H1 (cell line): ENCODE results near the gene NIPSNAP2. TPM values are rescaled to one million over a fixed set of nuclear protein-coding genes. Genes with fewer than 3 reads are reported as not detected.
A peak's percentile ranks its signal among the peaks of the same experiment; 100 is the strongest.

ENCODE experiments used
- CTCF ChIA-PET: fragments of 300-600 bp; sonication (Branson Sonifier 250); formaldehyde crosslinking; loops from one replicate; lab custom pipeline; 2021; ENCODE audit not compliant: partially characterized antibody; lab: Charles Lee
- POLR2A ChIA-PET: fragments of 300-600 bp; sonication (Branson Sonifier 250); formaldehyde crosslinking; loops from one replicate; lab custom pipeline; 2021; ENCODE audit warnings: inconsistent platforms; ENCODE audit not compliant: partially characterized antibody; lab: Charles Lee
- DNase-seq, 2 experiments: peaks; one replicate each; pipeline versions ENCODE4 v3.0.0 to v3.0.0-alpha.2; 2010 to 2022; ENCODE audit warnings: low spot score in 2 of 2, low read depth in 1 of 2, mixed read lengths in 1 of 2
- FAIRE-seq: peaks from 2 replicates; lab custom pipeline; 2011; peaks lifted over from hg19 to GRCh38; lab: Jason Lieb, UNC
- H2AFZ ChIP-seq: 2 replicates; pipeline ENCODE4 v1.8.1; 2012; ENCODE audit warnings: low read length, inconsistent platforms
- H2AK5ac ChIP-seq: 2 replicates; pipeline ENCODE4 v1.6.1; 2013; ENCODE audit warnings: low read depth, low read length
- H2BK120ac ChIP-seq: replicated peaks from 2 replicates; pipeline ENCODE3; 2013; ENCODE audit warnings: low read depth, low read length, inconsistent platforms
- H2BK12ac ChIP-seq: 2 replicates; pipeline ENCODE4 v1.6.1; 2013; ENCODE audit warnings: low read depth, low read length
- H2BK15ac ChIP-seq: 2 replicates; pipeline ENCODE4 v1.6.1; 2013; ENCODE audit warnings: low read length
- H2BK20ac ChIP-seq: 2 replicates; pipeline ENCODE4 v1.6.1; 2013; ENCODE audit warnings: low read length
- H2BK5ac ChIP-seq: 2 replicates; pipeline ENCODE4 v1.6.1; 2013; ENCODE audit warnings: low read depth, low read length
- H3K14ac ChIP-seq: 2 replicates; pipeline ENCODE4 v1.6.1; 2013; ENCODE audit warnings: inconsistent platforms; ENCODE audit not compliant: insufficient read length
- H3K18ac ChIP-seq: 2 replicates; pipeline ENCODE4 v1.6.1; 2013; ENCODE audit warnings: low read length; ENCODE audit errors: extremely low read depth
- H3K23ac ChIP-seq: 2 replicates; pipeline ENCODE4 v1.6.1; 2013; ENCODE audit warnings: inconsistent platforms; ENCODE audit not compliant: insufficient read length
- H3K23me2 ChIP-seq: 2 replicates; pipeline ENCODE4 v1.6.1; 2013; ENCODE audit warnings: low read depth, low read length
- H3K27ac ChIP-seq: 2 replicates; pipeline ENCODE4 v1.6.1; 2011; ENCODE audit warnings: low read depth, low read length, inconsistent platforms
- H3K27me3 ChIP-seq, 4 experiments: replicated peaks in 1 of 4; 1 replicate in 1 of 4; 2 replicates in 3 of 4; pipeline versions ENCODE4 v1.6.1 to v1.8.1; 2011 to 2013; ENCODE audit warnings: low read length in 3 of 4, mild to moderate bottlenecking in 3 of 4, inconsistent platforms in 2 of 4, mixed read lengths in 2 of 4, moderate library complexity in 1 of 4; ENCODE audit not compliant: control insufficient read depth in 3 of 4, insufficient read depth in 3 of 4; ENCODE audit errors: extremely low read depth in 1 of 4
- H3K36me3 ChIP-seq, 4 experiments: 2 replicates each; pipeline versions ENCODE4 v1.6.1 to v1.8.1; 2011 to 2013; ENCODE audit warnings: mild to moderate bottlenecking in 4 of 4, low read length in 3 of 4, moderate library complexity in 2 of 4, control low read depth in 1 of 4, inconsistent platforms in 1 of 4; ENCODE audit not compliant: insufficient read depth in 4 of 4, control insufficient read depth in 2 of 4
- H3K4ac ChIP-seq: replicated peaks from 2 replicates; pipeline ENCODE3; 2013; ENCODE audit warnings: low read length, low read depth, mixed read lengths, inconsistent platforms; ENCODE audit not compliant: insufficient read length
- H3K4me1 ChIP-seq, 4 experiments: replicated peaks in 1 of 4; 1 replicate in 1 of 4; 2 replicates in 3 of 4; pipeline versions ENCODE4 v1.6.1 to v1.8.1; 2011 to 2013; ENCODE audit warnings: low read length in 3 of 4, inconsistent platforms in 2 of 4, mixed read lengths in 1 of 4; ENCODE audit not compliant: insufficient read depth in 4 of 4, control insufficient read depth in 3 of 4
- H3K4me2 ChIP-seq, 2 experiments: 2 replicates each; pipeline versions ENCODE4 v1.6.1 to v1.8.1; 2011 to 2013; ENCODE audit warnings: low read depth in 2 of 2, low read length in 2 of 2, control low read depth in 1 of 2, inconsistent platforms in 1 of 2, mild to moderate bottlenecking in 1 of 2; ENCODE audit not compliant: insufficient read depth in 1 of 2
- H3K4me3 ChIP-seq, 4 experiments: fragments of 200-600, 300-600 bp in 1 of 4; sonication (generic), shearing (Covaris generic), sonication (Bioruptor Twin) in 1 of 4; 2 replicates each; pipeline versions ENCODE4 v1.5.1 to v1.8.1; 2011 to 2016; ENCODE audit warnings: low read length in 4 of 4, low read depth in 3 of 4, control low read depth in 2 of 4, inconsistent platforms in 2 of 4, mild to moderate bottlenecking in 2 of 4, mixed read lengths in 1 of 4, moderate library complexity in 1 of 4; ENCODE audit not compliant: insufficient read depth in 2 of 4; ENCODE audit errors: extremely low read depth in 1 of 4
- H3K56ac ChIP-seq: replicated peaks from 2 replicates; pipeline ENCODE3; 2013; ENCODE audit warnings: low read depth, mild to moderate bottlenecking, mixed read lengths, low read length, inconsistent platforms; ENCODE audit not compliant: insufficient read length
- H3K79me1 ChIP-seq: 2 replicates; pipeline ENCODE4 v1.6.1; 2013; ENCODE audit warnings: low read depth, low read length, control low read depth
- H3K79me2 ChIP-seq, 2 experiments: 2 replicates each; pipeline versions ENCODE4 v1.6.1 to v1.8.1; 2012 to 2013; ENCODE audit warnings: low read length in 2 of 2, mild to moderate bottlenecking in 2 of 2, inconsistent platforms in 1 of 2; ENCODE audit not compliant: insufficient read depth in 2 of 2, control insufficient read depth in 1 of 2
- H3K9ac ChIP-seq, 4 experiments: replicated peaks in 1 of 4; 1 replicate in 1 of 4; 2 replicates in 3 of 4; pipeline versions ENCODE4 v1.6.1 to v1.8.1; 2011 to 2013; ENCODE audit warnings: low read depth in 3 of 4, low read length in 3 of 4, control low read depth in 2 of 4, mild to moderate bottlenecking in 2 of 4, moderate library complexity in 2 of 4, inconsistent platforms in 1 of 4; ENCODE audit errors: extremely low read depth in 1 of 4
- H3K9me3 ChIP-seq, 2 experiments: 2 replicates each; pipeline versions ENCODE4 v1.6.1 to v1.8.1; 2012 to 2013; ENCODE audit warnings: mild to moderate bottlenecking in 2 of 2, moderate library complexity in 2 of 2, control low read depth in 1 of 2, inconsistent platforms in 1 of 2, low read depth in 1 of 2, low read length in 1 of 2, mixed read lengths in 1 of 2; ENCODE audit not compliant: insufficient read depth in 2 of 2
- H4K20me1 ChIP-seq, 2 experiments: replicated peaks in 1 of 2; 2 replicates each; pipeline versions ENCODE3 to v1.8.1; 2011 to 2013; ENCODE audit warnings: inconsistent platforms in 2 of 2, low read length in 2 of 2, mild to moderate bottlenecking in 1 of 2; ENCODE audit not compliant: insufficient read depth in 2 of 2, control insufficient read depth in 1 of 2
- H4K5ac ChIP-seq: 2 replicates; pipeline ENCODE4 v1.6.1; 2013; ENCODE audit warnings: low read length, low read depth, mixed read lengths, inconsistent platforms; ENCODE audit not compliant: insufficient read length
- H4K8ac ChIP-seq: 2 replicates; pipeline ENCODE4 v1.8.0; 2013; ENCODE audit warnings: mild to moderate bottlenecking, moderate library complexity, low read length, inconsistent platforms; ENCODE audit not compliant: insufficient read depth; ENCODE audit errors: extremely low read depth
- H4K91ac ChIP-seq: replicated peaks from 2 replicates; pipeline ENCODE3; 2013; ENCODE audit warnings: low read length, mixed read lengths, inconsistent platforms; ENCODE audit not compliant: insufficient read length
- ASH2L ChIP-seq: fragments of 200-600, 300-600 bp; sonication (generic); IDR thresholded peaks from one replicate; pipeline ENCODE4 v1.7.1; 2017; ENCODE audit warnings: low read length
- ATF3 ChIP-seq: IDR thresholded peaks from 2 replicates; pipeline ENCODE4 v1.6.1; 2011; ENCODE audit warnings: low read depth, mild to moderate bottlenecking, low read length; ENCODE audit not compliant: insufficient read depth
- CBX8 ChIP-seq: fragments of 300-800, 300-1000 bp; sonication (generic); IDR thresholded peaks from 2 replicates; pipeline ENCODE4 v1.7.1; 2016; ENCODE audit warnings: low read depth, low read length, borderline replicate concordance
- CEBPB ChIP-seq: IDR thresholded peaks from 2 replicates; pipeline ENCODE4 v1.6.1; 2012; ENCODE audit warnings: low read depth, low read length
- GABPA ChIP-seq: IDR thresholded peaks from 2 replicates; pipeline ENCODE4 v1.6.1; 2011; ENCODE audit warnings: mild to moderate bottlenecking, low read length, moderate library complexity, borderline replicate concordance; ENCODE audit not compliant: insufficient read depth
- POLR2A ChIP-seq, 2 experiments: IDR thresholded peaks; 1 replicate in 1 of 2; 2 replicates in 1 of 2; pipeline ENCODE4 v1.6.1; 2011; ENCODE audit warnings: low read depth in 2 of 2, low read length in 2 of 2, mild to moderate bottlenecking in 2 of 2; ENCODE audit errors: control extremely low read depth in 1 of 2
- SRF ChIP-seq: IDR thresholded peaks from 2 replicates; pipeline ENCODE4 v1.6.1; 2011; ENCODE audit warnings: mild to moderate bottlenecking, low read depth, low read length, moderate library complexity
- TAF1 ChIP-seq: IDR thresholded peaks from 2 replicates; pipeline ENCODE4 v1.6.1; 2011; ENCODE audit warnings: mild to moderate bottlenecking, low read depth, low read length
- TEAD4 ChIP-seq: IDR thresholded peaks from 2 replicates; pipeline ENCODE4 v1.6.1; 2012; ENCODE audit warnings: low read depth, low read length, inconsistent platforms, mixed read lengths
- WGBS, 2 experiments: shearing (Covaris generic) in 1 of 2; methylation state at CpG; one replicate each; pipeline versions ENCODE4 v1.1.6 to v1.1.7; 2013 to 2015; ENCODE audit warnings: low lambda C conversion rate in 2 of 2, mixed read lengths in 2 of 2, inconsistent platforms in 1 of 2, low coverage in 1 of 2, missing lambda C conversion rate in 1 of 2; ENCODE audit not compliant: insufficient replicate concordance in 2 of 2, insufficient coverage in 1 of 2, insufficient read length in 1 of 2; ENCODE audit errors: extremely low coverage in 1 of 2, missing lambda C conversion rate in 1 of 2; 5-methylcytosine and 5-hydroxymethylcytosine counted together
- polyA plus RNA-seq, 7 experiments: library from polyadenylated mRNA; depleted of rRNA in 3 of 7; stranded (reverse) in 5 of 7; unstranded in 2 of 7; fragments of >200 nt in 5 of 7; fragments of 200-250 nt in 2 of 7; gene quantifications; 1 replicate in 5 of 7; 2 replicates in 1 of 7; 4 replicates in 1 of 7; pipeline versions ENCODE4 v1.2.1 to v1.2.3, GENCODE V29; 2011 to 2013; ENCODE audit warnings: missing spikeins in 2 of 7, mixed read lengths in 2 of 7
- total RNA-seq: library from RNA; stranded (reverse); fragmentation: NEBNext Ultra II Directional; extraction: Animal tissue kit (Norgen Biotek cat#: 25700); gene quantifications from 2 replicates; pipeline ENCODE4 v1.2.1, GENCODE V29; 2021
- TF ChIP-seq, protein P1 (sequence below): IDR thresholded peaks from 2 replicates; pipeline ENCODE4 v1.6.1; 2012; ENCODE audit warnings: inconsistent platforms

The NIPSNAP2 gene
- total and polyA plus RNA-seq, 2 of the 8 experiments (the other 6 are each of a cell fraction or from before 2014, with no cell fraction given): 31.1 to 45.2 TPM

DNA sequence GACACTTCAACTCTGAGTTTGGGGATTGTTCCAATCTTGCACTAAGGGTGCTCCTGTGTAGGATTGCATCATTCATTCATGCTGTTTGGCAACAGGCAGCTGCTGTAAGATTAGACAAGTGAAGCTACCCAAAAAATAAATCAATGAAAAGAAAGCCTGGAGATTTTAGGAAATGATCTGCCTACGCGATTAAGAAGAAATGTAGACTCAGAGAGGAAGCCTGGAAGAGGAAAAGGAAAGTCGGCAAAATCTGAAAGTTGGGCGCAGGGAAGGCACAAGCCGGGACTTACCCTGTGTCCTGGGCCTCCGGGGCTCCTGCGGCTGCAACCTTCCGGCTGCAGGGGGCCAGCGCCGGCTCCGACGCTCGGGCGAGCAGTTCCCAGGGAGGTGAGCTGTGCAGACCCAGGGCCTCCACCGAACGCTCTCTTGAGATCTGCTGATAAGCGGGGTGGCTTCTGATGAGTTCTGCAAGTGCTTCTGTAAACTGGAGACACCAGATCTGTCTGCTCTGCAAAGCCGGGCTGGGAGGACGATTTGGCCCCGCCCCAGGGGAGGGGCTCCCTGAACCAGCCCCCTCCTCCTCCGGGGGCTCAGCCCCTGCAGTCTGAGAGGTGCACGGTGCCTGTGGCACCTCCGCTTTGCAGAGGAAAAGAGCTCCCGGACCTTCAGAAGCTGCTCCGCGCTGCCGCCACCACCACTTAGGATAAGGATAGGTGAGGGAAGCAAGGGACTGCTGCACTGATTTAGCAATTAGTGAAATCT, 69.5 kb downstream of the NIPSNAP2 start:
- no peaks in the 10 kb centered on the region; the same call in 1 of the 2 replicates for H3K79me1 ChIP-seq
- peak overlapping the region; percentile 17 for H3K18ac ChIP-seq
- H2BK120ac ChIP-seq: no peak overlapping the region
- H3K79me2 ChIP-seq: peaks cover 0 to 18% of the 10 kb centered on the region in 2 experiments; a peak in 2 of 4 replicates
- H2AK5ac ChIP-seq: no peak overlapping the region
- H2BK20ac ChIP-seq: no peak overlapping the region
- H3K4ac ChIP-seq: no peak overlapping the region
- FAIRE-seq (no peak), DNase-seq (peak; percentile 81 to 91)
- peak overlapping the region; percentile 59 to 68 for H3K4me2 ChIP-seq
- H3K4me1 ChIP-seq: no peaks in the 10 kb centered on the region
- no peak overlapping the region for H3K23ac ChIP-seq
- H2BK12ac ChIP-seq: no peak overlapping the region
- ChIA-PET CTCF (interaction anchor here (1.1 to 2.4 kb wide), 5 partner anchors 12 to 291 kb away, joined by 3 to 8 read pairs (median 4); no protein-coding TSS in a partner anchor), POLR2A (interaction anchor here (0.6 to 44.4 kb wide), 14 partner anchors 10 to 404 kb away, joined by 3 to 869 read pairs (median 6); partner anchors contain the start of genes CCT6A, CHCHD2, NIPSNAP2 and PHKG1)
- no peak overlapping the region for H4K8ac ChIP-seq
- peaks cover 2 to 30% (median 11%) of the 10 kb centered on the region in 4 experiments; a peak in 7 of 8 replicates for H3K36me3 ChIP-seq
- H3K23me2 ChIP-seq: no peaks in the 10 kb centered on the region
- no peaks in the 10 kb centered on the region for H3K27me3 ChIP-seq
- H4K5ac ChIP-seq: peak overlapping the region; percentile 23
- H3K14ac ChIP-seq: no peak overlapping the region
- H2AFZ ChIP-seq: 0 out of 2 replicates have a peak overlapping the region, but pooled peaks have one; percentile 55
- no peak overlapping the region for H4K91ac ChIP-seq
- H3K9me3 ChIP-seq: no peaks in the 10 kb centered on the region
- no peak overlapping the region for H3K56ac ChIP-seq
- H2BK5ac ChIP-seq: peak overlapping the region; percentile 61; the same call in 1 of the 2 replicates
- H3K4me3 ChIP-seq: peak overlapping the region; percentile 74 to 94 (median 80)
- no peak overlapping the region for H2BK15ac ChIP-seq
- 2% methylated on average over 23 of the region's 27 CpGs; no CpG with 5 or more reads in 1 of the 2 experiments for WGBS, 2 experiments
- peak overlapping the region; percentile 52 for H3K27ac ChIP-seq
- H4K20me1 ChIP-seq: no peaks in the 10 kb centered on the region
- H3K9ac ChIP-seq: peak overlapping the region; percentile 66 to 79 (median 70)
- TF ChIP-seq ATF3 (0 out of 2 replicates have a peak, but pooled peaks have one; percentile 40), CBX8 (no peak), POLR2A (IDR thresholded peaks at IDR 0.05; ENCODE audit: control extremely low read depth in 1 of 2, low read depth in 2 of 2, low read length in 2 of 2) (peak in 1 of 2 experiments; percentile 87; a peak in 2 of 3 replicates), SRF (no peak), CEBPB (peak; percentile 96), TEAD4 (no peak), TAF1 (peak; percentile 90), ASH2L (peak; percentile 76), GABPA (0 out of 2 replicates have a peak, but pooled peaks have one; percentile 20)
- TF ChIP-seq, protein P1, sequence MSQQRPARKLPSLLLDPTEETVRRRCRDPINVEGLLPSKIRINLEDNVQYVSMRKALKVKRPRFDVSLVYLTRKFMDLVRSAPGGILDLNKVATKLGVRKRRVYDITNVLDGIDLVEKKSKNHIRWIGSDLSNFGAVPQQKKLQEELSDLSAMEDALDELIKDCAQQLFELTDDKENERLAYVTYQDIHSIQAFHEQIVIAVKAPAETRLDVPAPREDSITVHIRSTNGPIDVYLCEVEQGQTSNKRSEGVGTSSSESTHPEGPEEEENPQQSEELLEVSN: no peak
